Measurements from ENCODE around the gene CENPB. TPM values are rescaled to one million over a fixed set of nuclear protein-coding genes. Genes with fewer than 3 reads are reported as not detected.

Gene CENPB
- total RNA-seq, 2 experiments from 2014 or later = 25.1 to 25.3 TPM

DNA sequence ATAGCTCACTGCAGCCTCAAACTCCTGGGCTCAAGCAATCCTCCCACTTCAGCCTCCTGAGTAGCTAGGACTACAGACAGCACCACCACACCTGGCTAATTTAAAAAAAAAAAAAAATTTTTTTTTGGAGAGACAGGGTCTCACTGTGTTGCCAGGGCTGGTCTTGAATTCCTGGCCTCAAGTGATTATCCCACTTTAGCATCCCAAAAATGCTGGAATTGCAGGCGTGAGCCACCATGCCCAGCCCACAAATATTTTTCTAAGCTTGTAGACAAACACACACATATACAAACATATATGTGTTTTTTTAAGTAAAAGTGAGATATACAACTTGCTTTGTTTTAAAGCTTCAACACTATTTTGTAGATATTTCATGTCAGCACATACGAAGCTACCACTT, 43.3 kb downstream of the CENPB start:
- H3K36me3 ChIP-seq (ENCODE audit: insufficient read depth, low read length) = no peaks in the 10 kb centered on the region
- Mint-ChIP-seq H3K4me1 (ENCODE audit: low read depth) (peaks cover 13% of the 10 kb centered on the region), H3K36me3 (ENCODE audit: low read depth) (no peaks in the 10 kb centered on the region), H3K27me3 (peaks cover 6% of the 10 kb centered on the region), H3K27ac (no peak overlapping the region), H3K4me3 (no peak overlapping the region), H3K9me3 (no peaks in the 10 kb centered on the region)
- ChIA-PET CTCF (interaction anchor here (0.5 kb wide), 1 partner anchor 427 kb away, joined by 3 read pairs; no protein-coding TSS in a partner anchor), POLR2A (no interaction called here)
- H3K9me3 ChIP-seq (ENCODE audit: control insufficient read depth in 1 of 2, insufficient read depth in 1 of 2, low read length in 2 of 2) = no peaks in the 10 kb centered on the region
- H3K4me3 ChIP-seq (ENCODE audit: low read length) = no peak overlapping the region
- H3K4me1 ChIP-seq (ENCODE audit: insufficient read depth, low read length) = peaks cover 11% of the 10 kb centered on the region
- no peak for ATAC-seq (ENCODE audit: poor library complexity)
- TF ChIP-seq, protein P1, sequence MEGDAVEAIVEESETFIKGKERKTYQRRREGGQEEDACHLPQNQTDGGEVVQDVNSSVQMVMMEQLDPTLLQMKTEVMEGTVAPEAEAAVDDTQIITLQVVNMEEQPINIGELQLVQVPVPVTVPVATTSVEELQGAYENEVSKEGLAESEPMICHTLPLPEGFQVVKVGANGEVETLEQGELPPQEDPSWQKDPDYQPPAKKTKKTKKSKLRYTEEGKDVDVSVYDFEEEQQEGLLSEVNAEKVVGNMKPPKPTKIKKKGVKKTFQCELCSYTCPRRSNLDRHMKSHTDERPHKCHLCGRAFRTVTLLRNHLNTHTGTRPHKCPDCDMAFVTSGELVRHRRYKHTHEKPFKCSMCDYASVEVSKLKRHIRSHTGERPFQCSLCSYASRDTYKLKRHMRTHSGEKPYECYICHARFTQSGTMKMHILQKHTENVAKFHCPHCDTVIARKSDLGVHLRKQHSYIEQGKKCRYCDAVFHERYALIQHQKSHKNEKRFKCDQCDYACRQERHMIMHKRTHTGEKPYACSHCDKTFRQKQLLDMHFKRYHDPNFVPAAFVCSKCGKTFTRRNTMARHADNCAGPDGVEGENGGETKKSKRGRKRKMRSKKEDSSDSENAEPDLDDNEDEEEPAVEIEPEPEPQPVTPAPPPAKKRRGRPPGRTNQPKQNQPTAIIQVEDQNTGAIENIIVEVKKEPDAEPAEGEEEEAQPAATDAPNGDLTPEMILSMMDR (IDR thresholded peaks at IDR 0.05) = no peak
- DNase-seq = no peak
- H3K27me3 ChIP-seq (ENCODE audit: control insufficient read depth in 1 of 2, insufficient read depth in 2 of 2, low read length in 2 of 2) = peaks cover 3 to 12% of the 10 kb centered on the region in 2 experiments
- intact Hi-C loops (cut with DNase I, micrococcal nuclease) = no loop called here
- no peak overlapping the region for H3K27ac ChIP-seq (ENCODE audit: low read depth in 1 of 2, low read length in 2 of 2)

DNA sequence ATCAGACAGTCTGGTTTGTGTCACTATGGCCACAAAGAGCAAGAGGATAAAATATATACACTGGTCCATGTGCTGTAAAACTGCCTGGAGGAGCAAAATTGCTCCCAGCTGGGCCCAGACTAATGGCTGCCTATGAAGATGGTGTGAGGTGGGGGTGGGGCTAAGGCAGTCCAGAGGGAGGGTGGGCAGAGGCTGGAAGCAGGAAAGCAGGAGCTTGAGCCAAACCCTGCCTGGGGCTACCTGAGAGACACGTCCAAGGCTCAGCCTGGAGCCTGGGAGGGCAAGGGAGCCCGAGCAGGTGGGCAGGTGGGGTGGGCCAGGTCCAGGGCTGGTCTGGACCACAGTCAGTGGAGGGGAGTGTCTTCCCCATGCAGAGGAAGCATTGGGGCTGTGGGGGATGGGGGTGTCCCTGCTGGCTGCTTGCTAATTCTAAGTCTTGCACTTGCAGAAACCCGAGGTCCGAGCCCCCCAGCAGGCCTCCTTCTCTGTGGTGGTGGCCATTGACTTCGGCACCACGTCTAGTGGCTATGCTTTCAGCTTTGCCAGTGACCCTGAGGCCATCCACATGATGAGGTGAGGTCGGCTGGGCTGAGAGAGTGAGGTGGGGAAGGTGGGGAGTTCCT, 44.6 kb downstream of the CENPB start:
- Mint-ChIP-seq H3K9me3 (no peaks in the 10 kb centered on the region), H3K27ac (no peak overlapping the region), H3K4me3 (no peak overlapping the region), H3K4me1 (ENCODE audit: low read depth) (peaks cover 13% of the 10 kb centered on the region), H3K36me3 (ENCODE audit: low read depth) (no peaks in the 10 kb centered on the region), H3K27me3 (no peaks in the 10 kb centered on the region)
- H3K36me3 ChIP-seq (ENCODE audit: insufficient read depth, low read length) = no peaks in the 10 kb centered on the region
- no peaks in the 10 kb centered on the region for H3K9me3 ChIP-seq (ENCODE audit: control insufficient read depth in 1 of 2, insufficient read depth in 1 of 2, low read length in 2 of 2)
- POLR2A ChIA-PET = no interaction called here
- H3K27me3 ChIP-seq (ENCODE audit: control insufficient read depth in 1 of 2, insufficient read depth in 2 of 2, low read length in 2 of 2) = peaks cover 3 to 6% of the 10 kb centered on the region in 2 experiments
- H3K27ac ChIP-seq (ENCODE audit: low read depth in 1 of 2, low read length in 2 of 2) = no peak overlapping the region
- intact Hi-C loops (cut with DNase I, micrococcal nuclease) = no loop called here
- no peak for ATAC-seq (ENCODE audit: poor library complexity)
- H3K4me3 ChIP-seq (ENCODE audit: low read length) = no peak overlapping the region
- TF ChIP-seq, protein P1 (IDR thresholded peaks at IDR 0.05) = no peak
- peaks cover 11% of the 10 kb centered on the region for H3K4me1 ChIP-seq (ENCODE audit: insufficient read depth, low read length)
- no peak for DNase-seq
- CTCF ChIA-PET = no interaction called here

DNA sequence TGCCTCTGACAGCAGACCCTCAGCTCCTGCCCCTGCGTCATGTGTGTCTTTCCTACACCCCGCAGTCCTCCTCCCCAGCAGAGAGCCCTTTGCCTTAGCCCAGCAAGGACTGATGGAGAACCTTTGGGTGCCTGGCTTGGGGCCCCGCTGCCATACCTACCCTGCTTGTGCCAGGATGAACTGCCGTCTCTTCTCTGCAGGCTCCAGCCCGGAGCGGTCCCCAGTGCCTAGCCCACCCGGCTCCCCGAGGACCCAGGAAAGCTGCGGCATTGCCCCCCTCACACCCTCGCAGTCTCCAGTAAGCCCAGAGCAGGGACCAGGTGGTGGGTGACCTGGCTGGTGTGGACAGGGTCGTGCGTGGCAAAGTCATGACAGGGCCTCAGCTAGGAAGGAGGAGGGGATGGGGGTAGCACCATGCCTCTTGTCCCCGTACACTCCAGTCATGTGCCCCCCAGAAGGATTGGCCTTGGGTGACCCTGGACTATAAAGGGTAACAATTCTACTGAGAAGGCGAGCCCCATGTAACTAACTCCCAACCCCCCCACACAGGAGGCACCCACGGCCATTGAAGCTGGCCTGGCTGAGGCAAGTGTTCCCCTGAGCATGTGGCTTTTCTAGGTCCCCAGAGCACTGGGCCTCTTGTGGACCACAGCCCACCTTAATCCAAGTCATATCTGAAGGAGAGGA, 45.8 kb downstream of the CENPB start:
- intact Hi-C loops (cut with DNase I, micrococcal nuclease) = no loop called here
- Mint-ChIP-seq H3K4me3 (no peak overlapping the region), H3K36me3 (ENCODE audit: low read depth) (no peaks in the 10 kb centered on the region), H3K4me1 (ENCODE audit: low read depth) (peaks cover 13% of the 10 kb centered on the region), H3K27me3 (no peaks in the 10 kb centered on the region), H3K9me3 (no peaks in the 10 kb centered on the region), H3K27ac (no peak overlapping the region)
- CTCF ChIA-PET = no interaction called here
- Histone ChIP-seq H3K27me3 (ENCODE audit: control insufficient read depth in 1 of 2, insufficient read depth in 2 of 2, low read length in 2 of 2) (peaks cover 3 to 5% of the 10 kb centered on the region in 2 experiments), H3K9me3 (ENCODE audit: control insufficient read depth in 1 of 2, insufficient read depth in 1 of 2, low read length in 2 of 2) (no peaks in the 10 kb centered on the region), H3K36me3 (ENCODE audit: insufficient read depth, low read length) (no peaks in the 10 kb centered on the region), H3K4me1 (ENCODE audit: insufficient read depth, low read length) (peaks cover 11% of the 10 kb centered on the region), H3K4me3 (ENCODE audit: low read length) (no peak overlapping the region), H3K27ac (ENCODE audit: low read depth in 1 of 2, low read length in 2 of 2) (no peak overlapping the region)
- POLR2A ChIA-PET = no interaction called here
- DNase-seq (no peak), ATAC-seq (ENCODE audit: poor library complexity) (no peak)
- TF ChIP-seq, protein P1 (IDR thresholded peaks at IDR 0.05) = no peak
